ENCODE data around the gene MAP2K5. TPM values are rescaled to one million over a fixed set of nuclear protein-coding genes. Genes with fewer than 3 reads are reported as not detected.

The MAP2K5 gene
- total and polyA plus RNA-seq, 10 of the 15 experiments (the other 5 are each of a cell fraction or from before 2014, with no cell fraction given): 1.3 to 19.4 (median 9.6) TPM

DNA sequence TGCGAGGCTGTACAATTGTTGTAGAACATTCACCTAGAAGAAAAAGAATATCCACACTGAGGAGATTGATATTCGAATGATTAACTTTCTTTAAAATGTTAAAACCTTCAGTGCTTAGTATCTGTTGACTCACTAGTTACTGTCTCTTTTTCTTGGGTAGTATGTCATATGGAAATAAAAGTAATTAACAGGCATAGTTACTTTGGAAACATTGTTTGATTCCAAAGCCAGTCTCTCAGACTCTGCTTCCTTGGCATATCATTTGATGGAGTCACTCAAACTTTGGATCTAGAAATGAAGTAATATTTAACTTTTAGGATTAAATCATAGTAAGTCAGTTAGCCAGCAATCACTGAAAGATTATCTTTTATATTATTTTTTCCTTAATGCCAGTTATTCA, 63.4 kb downstream of the MAP2K5 start (continued):
- TF ChIP-seq, protein P1, sequence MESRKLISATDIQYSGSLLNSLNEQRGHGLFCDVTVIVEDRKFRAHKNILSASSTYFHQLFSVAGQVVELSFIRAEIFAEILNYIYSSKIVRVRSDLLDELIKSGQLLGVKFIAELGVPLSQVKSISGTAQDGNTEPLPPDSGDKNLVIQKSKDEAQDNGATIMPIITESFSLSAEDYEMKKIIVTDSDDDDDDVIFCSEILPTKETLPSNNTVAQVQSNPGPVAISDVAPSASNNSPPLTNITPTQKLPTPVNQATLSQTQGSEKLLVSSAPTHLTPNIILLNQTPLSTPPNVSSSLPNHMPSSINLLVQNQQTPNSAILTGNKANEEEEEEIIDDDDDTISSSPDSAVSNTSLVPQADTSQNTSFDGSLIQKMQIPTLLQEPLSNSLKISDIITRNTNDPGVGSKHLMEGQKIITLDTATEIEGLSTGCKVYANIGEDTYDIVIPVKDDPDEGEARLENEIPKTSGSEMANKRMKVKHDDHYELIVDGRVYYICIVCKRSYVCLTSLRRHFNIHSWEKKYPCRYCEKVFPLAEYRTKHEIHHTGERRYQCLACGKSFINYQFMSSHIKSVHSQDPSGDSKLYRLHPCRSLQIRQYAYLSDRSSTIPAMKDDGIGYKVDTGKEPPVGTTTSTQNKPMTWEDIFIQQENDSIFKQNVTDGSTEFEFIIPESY (IDR thresholded peaks at IDR 0.05): no peak
- TF ChIP-seq, protein P2, sequence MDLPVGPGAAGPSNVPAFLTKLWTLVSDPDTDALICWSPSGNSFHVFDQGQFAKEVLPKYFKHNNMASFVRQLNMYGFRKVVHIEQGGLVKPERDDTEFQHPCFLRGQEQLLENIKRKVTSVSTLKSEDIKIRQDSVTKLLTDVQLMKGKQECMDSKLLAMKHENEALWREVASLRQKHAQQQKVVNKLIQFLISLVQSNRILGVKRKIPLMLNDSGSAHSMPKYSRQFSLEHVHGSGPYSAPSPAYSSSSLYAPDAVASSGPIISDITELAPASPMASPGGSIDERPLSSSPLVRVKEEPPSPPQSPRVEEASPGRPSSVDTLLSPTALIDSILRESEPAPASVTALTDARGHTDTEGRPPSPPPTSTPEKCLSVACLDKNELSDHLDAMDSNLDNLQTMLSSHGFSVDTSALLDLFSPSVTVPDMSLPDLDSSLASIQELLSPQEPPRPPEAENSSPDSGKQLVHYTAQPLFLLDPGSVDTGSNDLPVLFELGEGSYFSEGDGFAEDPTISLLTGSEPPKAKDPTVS (IDR thresholded peaks at IDR 0.05; ENCODE audit: low read depth, low read length): no peak

DNA sequence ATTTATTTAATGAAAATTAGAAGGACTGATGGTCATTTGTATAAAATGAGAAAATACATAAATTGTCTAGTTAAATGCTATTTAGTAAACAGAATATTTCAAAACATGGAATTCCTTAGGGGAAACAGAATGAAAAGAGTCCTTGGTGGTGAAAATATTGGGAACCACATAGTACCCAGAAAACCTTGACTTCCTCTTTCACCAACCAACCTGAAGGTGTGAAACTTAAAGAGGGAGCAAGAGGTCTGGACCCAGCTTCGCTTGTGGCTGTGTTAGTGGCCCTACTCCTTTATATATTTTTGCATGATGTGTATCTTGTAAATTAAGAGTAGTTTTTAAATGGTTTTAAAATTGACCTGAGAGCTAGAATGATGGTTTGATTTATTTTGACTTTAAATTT, 64.2 kb downstream of the MAP2K5 start:
- H3K4me1 ChIP-seq (ENCODE audit: control insufficient read depth, insufficient read depth, low read length): no peaks in the 10 kb centered on the region
- 0 out of 3 replicates have a peak, but pooled peaks have one; percentile 19 for ATAC-seq
- H3K36me3 ChIP-seq (ENCODE audit: control insufficient read depth in 2 of 2, insufficient read depth in 2 of 2, low read length in 1 of 2): no peaks in the 10 kb centered on the region
- ChIA-PET CTCF (interaction anchor here (1.1 kb wide), 2 partner anchors 86 to 660 kb away, joined by 3 read pairs; partner anchors contain the start of gene C15orf61), SMC1A (ENCODE audit: uncharacterized antibody, unreplicated experiment) (interaction anchor here (0.9 to 1.0 kb wide), 3 partner anchors 8 to 85 kb away, joined by 4 to 5 read pairs (median 4); no protein-coding TSS in a partner anchor), POLR2A (interaction anchor here (0.6 kb wide), 1 partner anchor 15 kb away, joined by 4 read pairs; no protein-coding TSS in a partner anchor), RAD21 (ENCODE audit: unreplicated experiment) (no interaction called here)
- H3K27me3 ChIP-seq (replicated peaks in 1 of 2; ENCODE audit: control insufficient read depth in 2 of 2, insufficient read depth in 2 of 2, low read length in 1 of 2): no peaks in the 10 kb centered on the region
- intact Hi-C loops (cut with micrococcal nuclease; ENCODE audit: unreplicated experiment) (loop anchor here (10.0 kb wide), 1 partner anchor 228 kb away; no protein-coding TSS in a partner anchor), in situ Hi-C loops (cut with MboI) (no loop called here)
- DNase-seq (ENCODE audit: low read depth, low spot score): no peak
- H3K9me3 ChIP-seq (replicated peaks; ENCODE audit: control insufficient read depth, insufficient read depth, low read length): no peaks in the 10 kb centered on the region
- no peak overlapping the region for H3K9ac ChIP-seq (ENCODE audit: control insufficient read depth, insufficient read depth, low read length)
- H3K27ac ChIP-seq (ENCODE audit: control insufficient read depth, insufficient read depth): no peak overlapping the region
- 100% methylated on average over 1 of the region's 1 CpG for WGBS (ENCODE audit: insufficient coverage, insufficient replicate concordance, low lambda C conversion rate, missing lambda C conversion rate)
- no peak overlapping the region for H3K4me3 ChIP-seq
- H3K4me2 ChIP-seq (ENCODE audit: control insufficient read depth, insufficient read depth): no peak overlapping the region
- no TSS peak for BruUV-seq (replicated peaks)
- no peaks in the 10 kb centered on the region for H3K79me2 ChIP-seq (ENCODE audit: control insufficient read depth, insufficient read depth, low read length)
- TF ChIP-seq SPI1 (IDR thresholded peaks at IDR 0.05; ENCODE audit: borderline replicate concordance, insufficient read depth, low read depth, low read length) (peak; percentile 67), CREM (IDR thresholded peaks at IDR 0.05; ENCODE audit: low read depth) (no peak), PAX8 (IDR thresholded peaks at IDR 0.05) (no peak)
- no peak overlapping the region for H2AFZ ChIP-seq (ENCODE audit: control insufficient read depth, low read depth, low read length)
- FAIRE-seq: no peak
- H4K20me1 ChIP-seq (ENCODE audit: control insufficient read depth, insufficient read depth): no peaks in the 10 kb centered on the region

All from GM12878 (cell line).